MCF 10A (cell line): ENCODE data around the gene HOXB8. TPM values are rescaled to one million over a fixed set of nuclear protein-coding genes. Genes with fewer than 3 reads are reported as not detected.

Experiments used
- BruUV-seq: library from RNA; stranded (reverse); fragments of 400-500 nt; replicated peaks from 2 replicates; lab custom pipeline; 2021; lab: Mats Ljungman, UMichigan
- CTCF ChIA-PET: fragments of 300-600 bp; sonication (Branson Sonifier 250); formaldehyde crosslinking; extraction: SDS; loops from one replicate; lab custom pipeline; 2021; ENCODE audit warnings: antibody characterized with exemption, inconsistent platforms; lab: Yijun Ruan, JAX
- POLR2A ChIA-PET: fragments of 300-600, 350-650 bp; sonication (Branson Sonifier 250); formaldehyde crosslinking; extraction: SDS; loops from one replicate; lab custom pipeline; 2020; ENCODE audit warnings: antibody characterized with exemption, inconsistent platforms; lab: Yijun Ruan, JAX
- DNase-seq: peaks from one replicate; pipeline ENCODE4 v3.0.0-alpha.2; 2018; ENCODE audit not compliant: unreplicated experiment
- H3K27ac Mint-ChIP-seq: one replicate; pipeline ENCODE4 v1.8.0; 2022; ENCODE audit warnings: mild to moderate bottlenecking, low read depth, mixed read lengths; ENCODE audit not compliant: unreplicated experiment
- H3K27me3 Mint-ChIP-seq: one replicate; pipeline ENCODE4 v1.8.0; 2022; ENCODE audit warnings: mixed read lengths; ENCODE audit not compliant: insufficient read depth, unreplicated experiment
- H3K36me3 Mint-ChIP-seq: one replicate; pipeline ENCODE4 v1.8.0; 2022; ENCODE audit warnings: mild to moderate bottlenecking, moderate library complexity, mixed read lengths; ENCODE audit not compliant: insufficient read depth, unreplicated experiment
- H3K4me1 Mint-ChIP-seq: one replicate; pipeline ENCODE4 v1.8.0; 2022; ENCODE audit warnings: mixed read lengths; ENCODE audit not compliant: insufficient read depth, unreplicated experiment
- H3K4me3 Mint-ChIP-seq: one replicate; pipeline ENCODE4 v1.8.0; 2022; ENCODE audit warnings: mild to moderate bottlenecking, moderate library complexity, mixed read lengths; ENCODE audit not compliant: unreplicated experiment
- H3K9me3 Mint-ChIP-seq: one replicate; pipeline ENCODE4 v1.8.0; 2022; ENCODE audit warnings: mixed read lengths; ENCODE audit not compliant: unreplicated experiment
- intact Hi-C: fragments of 100-400 bp; cut with micrococcal nuclease; formaldehyde crosslinking; loops from 2 replicates; pipeline ENCODE4 v1.14.1; 2022
- total RNA-seq: library from RNA; stranded (reverse); gene quantifications from 2 replicates; pipeline ENCODE4 v1.2.3, GENCODE V29; 2022
- TF ChIP-seq, protein P1 (sequence below): fragments of 200-600 bp; IDR thresholded peaks from one replicate; pipeline ENCODE4 v1.8.0; 2022; ENCODE audit warnings: antibody characterized with exemption, mild to moderate bottlenecking; ENCODE audit not compliant: unreplicated experiment

Gene HOXB8
- total RNA-seq, 1 experiment from 2014 or later = not detected

DNA sequence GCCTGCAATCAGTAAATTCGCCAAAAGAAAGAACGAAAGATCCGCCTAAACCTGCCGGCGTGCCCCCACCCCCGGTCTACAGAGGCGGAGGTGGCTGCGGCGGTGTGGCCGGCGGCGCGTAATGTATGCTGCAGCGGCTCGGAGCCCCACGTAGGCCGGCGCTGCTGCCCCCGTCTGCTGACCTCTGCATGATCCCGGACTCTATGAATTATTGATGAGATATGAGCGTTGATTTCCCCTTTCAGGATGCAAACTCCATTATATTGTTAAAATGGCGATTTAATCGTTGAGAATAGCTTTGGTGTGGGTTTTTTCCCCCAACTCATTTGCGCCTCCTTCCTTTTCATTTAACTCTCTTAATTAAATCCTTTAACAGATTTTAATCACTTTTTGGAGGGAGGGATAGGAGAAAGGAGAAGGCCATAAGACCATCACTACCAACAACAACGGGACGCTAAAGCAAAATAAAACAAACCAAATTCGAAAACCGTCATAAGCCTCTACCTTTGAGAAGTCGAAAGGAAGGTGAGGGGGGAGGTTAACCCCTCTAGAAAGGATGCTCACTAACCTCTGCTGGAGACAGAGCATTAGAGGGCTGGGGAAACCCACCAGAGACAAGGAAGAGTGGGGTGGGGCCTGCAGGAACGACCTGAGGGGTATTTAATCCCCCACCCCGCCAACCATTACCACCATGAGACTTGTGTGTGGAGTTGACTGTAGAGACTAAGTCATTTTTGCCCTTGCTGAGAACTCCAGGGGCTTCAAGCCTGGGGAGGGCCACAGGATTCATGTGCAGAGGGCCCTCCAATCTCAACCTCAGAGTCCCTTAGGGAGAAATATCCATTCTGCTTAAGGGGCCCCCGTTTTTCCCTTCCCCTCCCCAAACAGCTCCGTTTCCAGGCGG is 28.5 kb downstream of the HOXB8 start:
- intact Hi-C loops = no loop called here
- POLR2A ChIA-PET = interaction anchor here (0.6 to 0.9 kb wide), 3 partner anchors 71 to 278 kb away, joined by 3 read pairs; no protein-coding TSS in a partner anchor
- H3K27ac Mint-ChIP-seq = no peak overlapping the region
- peak overlapping the region; percentile 89 for H3K4me3 Mint-ChIP-seq
- no peaks in the 10 kb centered on the region for H3K36me3 Mint-ChIP-seq
- TF ChIP-seq, protein P1, sequence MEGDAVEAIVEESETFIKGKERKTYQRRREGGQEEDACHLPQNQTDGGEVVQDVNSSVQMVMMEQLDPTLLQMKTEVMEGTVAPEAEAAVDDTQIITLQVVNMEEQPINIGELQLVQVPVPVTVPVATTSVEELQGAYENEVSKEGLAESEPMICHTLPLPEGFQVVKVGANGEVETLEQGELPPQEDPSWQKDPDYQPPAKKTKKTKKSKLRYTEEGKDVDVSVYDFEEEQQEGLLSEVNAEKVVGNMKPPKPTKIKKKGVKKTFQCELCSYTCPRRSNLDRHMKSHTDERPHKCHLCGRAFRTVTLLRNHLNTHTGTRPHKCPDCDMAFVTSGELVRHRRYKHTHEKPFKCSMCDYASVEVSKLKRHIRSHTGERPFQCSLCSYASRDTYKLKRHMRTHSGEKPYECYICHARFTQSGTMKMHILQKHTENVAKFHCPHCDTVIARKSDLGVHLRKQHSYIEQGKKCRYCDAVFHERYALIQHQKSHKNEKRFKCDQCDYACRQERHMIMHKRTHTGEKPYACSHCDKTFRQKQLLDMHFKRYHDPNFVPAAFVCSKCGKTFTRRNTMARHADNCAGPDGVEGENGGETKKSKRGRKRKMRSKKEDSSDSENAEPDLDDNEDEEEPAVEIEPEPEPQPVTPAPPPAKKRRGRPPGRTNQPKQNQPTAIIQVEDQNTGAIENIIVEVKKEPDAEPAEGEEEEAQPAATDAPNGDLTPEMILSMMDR = no peak
- DNase-seq = no peak
- no peaks in the 10 kb centered on the region for H3K9me3 Mint-ChIP-seq
- H3K27me3 Mint-ChIP-seq = peaks cover 28% of the 10 kb centered on the region
- H3K4me1 Mint-ChIP-seq = peaks cover 14% of the 10 kb centered on the region
- CTCF ChIA-PET = interaction anchor here (0.5 to 1.2 kb wide), 6 partner anchors 32 to 425 kb away, joined by 3 to 4 read pairs (median 3); no protein-coding TSS in a partner anchor
- BruUV-seq = no TSS peak

DNA sequence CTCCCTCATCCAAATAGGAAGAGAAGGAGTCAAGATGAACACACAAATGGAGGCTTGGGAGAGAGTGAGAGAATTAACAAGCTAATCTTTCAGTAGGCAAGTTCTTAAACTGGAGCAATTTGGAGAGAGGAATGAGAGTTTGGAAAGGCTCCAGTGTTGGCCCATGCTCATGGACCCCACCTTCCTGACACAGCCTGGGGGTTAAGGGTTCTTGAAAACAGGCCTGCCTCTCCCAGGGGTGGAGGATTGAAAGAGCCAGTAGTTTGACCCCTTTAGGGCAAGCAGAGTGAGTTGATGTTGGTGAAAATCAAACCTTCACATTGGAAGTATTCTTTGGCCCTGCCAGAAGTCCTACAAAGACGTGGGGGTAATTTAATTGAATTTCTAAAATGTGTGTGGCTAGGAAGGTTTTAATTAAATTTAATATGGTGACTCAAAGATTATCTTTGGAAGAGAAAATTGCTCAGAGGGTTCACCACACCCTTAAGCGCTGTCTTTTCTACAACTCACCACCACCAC is 30.8 kb downstream of the HOXB8 start:
- no peaks in the 10 kb centered on the region for H3K9me3 Mint-ChIP-seq
- H3K27ac Mint-ChIP-seq = no peak overlapping the region
- H3K4me3 Mint-ChIP-seq = peak overlapping the region; percentile 89
- TF ChIP-seq, protein P1 = no peak
- DNase-seq = no peak
- H3K36me3 Mint-ChIP-seq = no peaks in the 10 kb centered on the region
- intact Hi-C loops = no loop called here
- BruUV-seq = no TSS peak
- POLR2A ChIA-PET = no interaction called here
- peaks cover 37% of the 10 kb centered on the region for H3K27me3 Mint-ChIP-seq
- H3K4me1 Mint-ChIP-seq = peaks cover 14% of the 10 kb centered on the region
- CTCF ChIA-PET = interaction anchor here (0.6 to 0.8 kb wide), 5 partner anchors 28 to 1089 kb away, joined by 3 to 5 read pairs (median 3); no protein-coding TSS in a partner anchor

DNA sequence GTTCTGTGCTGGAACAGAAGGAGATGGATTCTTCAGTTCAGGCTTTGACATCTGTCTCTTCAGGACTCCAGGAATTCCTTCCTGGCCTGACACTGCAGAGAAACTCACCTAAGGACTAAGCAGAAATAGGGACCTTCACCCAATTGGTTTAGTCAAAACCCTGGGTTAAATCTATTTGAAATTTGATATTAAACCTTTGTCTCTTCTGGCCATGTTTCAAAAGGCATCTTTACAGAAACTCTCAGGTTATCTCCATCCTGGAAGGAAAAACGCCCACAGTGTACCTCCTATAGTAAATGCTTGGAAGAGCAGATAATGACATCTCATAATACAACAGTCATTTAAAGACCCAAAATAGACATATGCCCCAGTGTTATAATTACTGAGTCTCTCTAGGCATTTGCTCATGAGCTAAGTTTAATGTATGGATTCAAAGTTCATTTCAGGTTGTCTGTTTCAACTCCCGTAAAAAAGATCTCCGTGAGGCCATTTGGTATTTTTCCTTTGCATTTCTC is 31.3 kb downstream of the HOXB8 start:
- Mint-ChIP-seq H3K36me3 (no peaks in the 10 kb centered on the region), H3K4me3 (peak overlapping the region; percentile 89), H3K27me3 (peaks cover 37% of the 10 kb centered on the region), H3K4me1 (peaks cover 14% of the 10 kb centered on the region), H3K9me3 (no peaks in the 10 kb centered on the region), H3K27ac (no peak overlapping the region)
- TF ChIP-seq, protein P1 = no peak
- DNase-seq = no peak
- no TSS peak for BruUV-seq
- intact Hi-C loops = no loop called here
- ChIA-PET CTCF (interaction anchor here (0.6 to 1.0 kb wide), 7 partner anchors 27 to 1089 kb away, joined by 3 to 5 read pairs (median 3); no protein-coding TSS in a partner anchor), POLR2A (no interaction called here)

DNA sequence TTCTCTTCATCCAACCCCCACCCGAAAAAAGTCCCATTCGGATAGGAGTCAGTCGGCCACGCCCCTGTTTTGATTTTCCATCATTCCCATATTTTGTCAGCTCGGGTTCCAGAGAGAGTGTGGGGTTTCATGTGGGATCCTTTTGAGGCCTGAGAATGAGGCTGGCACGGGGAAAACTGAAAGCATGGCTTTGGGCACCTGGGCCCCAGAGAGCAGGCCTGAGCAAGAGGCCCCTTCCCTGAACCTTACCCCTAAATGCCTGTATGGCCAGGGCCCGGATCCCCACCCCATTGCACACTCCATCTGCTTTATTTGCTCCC is 32.4 kb downstream of the HOXB8 start:
- H3K9me3 Mint-ChIP-seq = no peaks in the 10 kb centered on the region
- H3K36me3 Mint-ChIP-seq = no peaks in the 10 kb centered on the region
- no peak for DNase-seq
- ChIA-PET CTCF (interaction anchor here (0.5 to 1.4 kb wide), 9 partner anchors 15 to 424 kb away, joined by 3 to 6 read pairs (median 3); no protein-coding TSS in a partner anchor), POLR2A (no interaction called here)
- TF ChIP-seq, protein P1 = no peak
- H3K4me3 Mint-ChIP-seq = no peak overlapping the region
- H3K4me1 Mint-ChIP-seq = peaks cover 14% of the 10 kb centered on the region
- no peak overlapping the region for H3K27ac Mint-ChIP-seq
- no TSS peak for BruUV-seq
- H3K27me3 Mint-ChIP-seq = peaks cover 33% of the 10 kb centered on the region
- intact Hi-C loops = no loop called here
